GM19438 (cell line): ENCODE data around the gene ITGBL1.

Experiments used
- ATAC-seq: cut with Tn5 transposase; IDR thresholded peaks from one replicate; pipeline ENCODE4 v1.9.1; 2021; ENCODE audit warnings: low read depth; ENCODE audit not compliant: unreplicated experiment

The ITGBL1 gene

DNA sequence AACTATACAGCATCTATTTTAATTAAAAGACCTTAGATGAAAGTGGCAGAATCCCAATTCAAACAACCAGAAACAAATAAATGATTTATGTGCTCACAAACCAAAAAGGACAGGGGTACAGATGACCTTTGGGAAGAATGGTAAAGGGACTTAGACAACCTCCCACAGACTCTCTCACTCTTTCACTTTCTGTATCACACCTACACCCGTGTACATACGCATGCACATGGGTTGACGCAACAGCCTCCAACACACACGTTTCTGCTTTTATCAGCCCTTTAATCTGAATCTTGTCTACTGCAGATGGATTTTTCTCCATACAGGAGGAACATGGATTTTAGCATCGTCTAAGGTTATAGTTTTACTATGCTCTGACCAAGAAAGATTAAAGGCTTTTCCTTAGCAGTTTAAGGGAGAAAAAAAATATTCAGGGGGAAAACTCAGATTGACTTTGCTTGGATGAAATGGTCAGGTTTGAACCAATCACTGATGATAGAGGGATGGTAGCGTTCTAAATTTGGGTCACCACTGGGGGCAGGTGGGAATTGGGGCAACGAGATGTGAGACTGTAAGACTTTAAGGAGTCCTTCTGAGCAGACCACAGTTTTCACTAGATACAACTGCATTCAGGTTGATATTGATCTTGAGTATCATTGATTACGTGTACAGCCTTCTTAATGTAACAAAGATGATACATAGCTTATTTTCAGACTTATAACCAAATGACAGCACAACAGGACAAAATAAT, 166.1 kb downstream of the ITGBL1 start:
- ATAC-seq = no peak

GRCh38 chr13:101621099-101621498, 168.6 kb downstream of the ITGBL1 start:
- no peak for ATAC-seq

DNA sequence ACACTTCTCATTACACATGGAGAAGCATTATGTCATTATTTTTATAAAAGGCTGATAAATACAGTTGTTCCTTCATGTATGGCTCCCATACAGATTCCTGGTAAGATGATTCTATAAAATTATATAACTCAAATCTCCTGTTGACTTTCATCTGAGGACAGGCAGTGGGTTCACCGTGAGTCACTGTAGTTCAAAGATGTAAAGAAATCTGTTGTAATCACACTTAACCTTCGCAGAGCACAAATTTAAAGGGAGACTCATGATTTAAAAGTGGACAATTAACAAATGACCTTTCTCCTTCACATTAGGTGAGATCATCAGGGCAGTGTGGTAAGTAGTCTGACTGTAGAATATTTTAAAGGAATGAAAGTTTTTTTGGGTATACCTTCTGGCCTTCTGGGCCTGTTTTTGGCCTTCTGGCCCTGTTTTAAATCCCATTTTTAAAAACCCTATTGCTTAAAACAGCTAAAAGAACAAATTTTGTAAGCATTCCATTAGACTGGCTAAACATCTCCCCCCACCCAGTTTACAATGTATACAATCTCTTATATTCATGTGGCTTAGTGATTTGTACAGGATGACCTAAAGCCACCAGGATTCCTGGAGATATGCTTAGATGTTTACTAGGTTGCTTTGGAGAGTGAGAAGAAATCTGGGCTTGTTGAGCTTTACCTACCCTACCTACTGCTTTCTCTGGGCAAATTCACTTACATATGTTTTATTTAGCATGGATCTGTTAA, 171.2 kb downstream of the ITGBL1 start:
- ATAC-seq = no peak

DNA sequence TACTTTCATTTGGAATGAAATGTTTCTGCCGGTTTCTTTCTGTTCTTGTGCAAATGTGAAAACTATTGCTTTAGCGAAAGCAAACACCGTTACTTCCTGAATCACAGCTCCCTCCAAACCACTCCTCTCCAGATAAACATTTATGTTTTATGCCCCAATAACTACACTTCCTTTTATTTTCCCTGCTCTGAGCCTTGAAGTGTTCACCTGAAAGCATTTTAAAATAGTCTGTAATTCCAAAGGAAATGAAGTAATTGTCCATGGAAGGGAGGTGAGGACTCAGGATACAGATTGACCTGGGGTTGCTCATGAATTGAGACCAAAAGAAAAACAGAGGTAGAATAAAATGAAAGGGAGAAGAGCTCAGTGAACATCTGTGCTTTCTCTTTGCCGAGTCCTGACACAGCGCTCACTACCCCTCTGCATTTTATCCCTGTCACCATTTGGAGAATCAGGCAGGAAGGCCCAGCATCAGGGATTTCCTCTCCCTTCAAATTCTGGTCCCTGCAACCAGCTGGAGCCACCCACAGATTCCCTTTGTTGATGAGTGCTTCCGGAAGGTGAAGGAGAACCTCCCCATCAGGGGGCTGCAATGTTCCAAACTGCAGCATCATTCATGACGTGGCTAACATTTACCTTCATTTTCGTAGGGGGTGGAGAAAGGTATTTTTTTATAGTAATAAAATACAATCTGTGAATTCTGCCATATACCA, 171.9 kb downstream of the ITGBL1 start:
- ATAC-seq = no peak

- ATAC-seq = no peak
Measured at GRCh38 chr13:101624981-101625380, 172.5 kb downstream of the ITGBL1 start.

DNA sequence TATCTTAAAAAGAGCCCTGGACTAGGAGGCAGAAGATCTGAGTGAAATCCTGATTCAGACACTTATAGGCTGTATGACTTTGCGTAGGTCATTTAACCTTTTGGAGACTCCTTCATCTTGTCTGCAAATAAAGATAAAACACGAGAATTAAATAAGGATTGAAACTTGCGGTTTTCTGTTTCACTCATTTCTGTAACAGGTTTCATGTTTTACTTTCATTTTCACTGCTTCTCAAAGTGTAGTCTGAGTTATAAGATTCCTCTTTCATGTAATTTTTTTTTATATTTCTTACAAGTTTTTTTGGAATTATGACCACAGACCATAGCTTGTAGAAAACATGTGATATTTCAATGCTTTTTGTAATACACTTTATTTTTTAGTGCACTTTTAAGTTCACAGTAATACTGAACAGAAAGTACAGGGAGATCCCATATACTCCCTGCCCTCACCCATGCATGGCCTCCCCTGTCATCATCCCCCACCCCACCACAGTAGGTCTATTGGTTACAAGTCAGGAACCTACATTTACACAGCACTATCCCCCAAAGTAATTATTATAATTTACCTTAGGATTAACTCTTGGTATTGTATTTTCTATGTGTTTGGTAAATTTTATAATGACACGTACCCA, 174.6 kb downstream of the ITGBL1 start:
- peak; percentile 93 for ATAC-seq

GRCh38 chr13:101627556-101627943, 175.1 kb downstream of the ITGBL1 start:
- peak; percentile 39 for ATAC-seq

- ATAC-seq = no peak
Measured at GRCh38 chr13:101628900-101629299, 176.4 kb downstream of the ITGBL1 start.

DNA sequence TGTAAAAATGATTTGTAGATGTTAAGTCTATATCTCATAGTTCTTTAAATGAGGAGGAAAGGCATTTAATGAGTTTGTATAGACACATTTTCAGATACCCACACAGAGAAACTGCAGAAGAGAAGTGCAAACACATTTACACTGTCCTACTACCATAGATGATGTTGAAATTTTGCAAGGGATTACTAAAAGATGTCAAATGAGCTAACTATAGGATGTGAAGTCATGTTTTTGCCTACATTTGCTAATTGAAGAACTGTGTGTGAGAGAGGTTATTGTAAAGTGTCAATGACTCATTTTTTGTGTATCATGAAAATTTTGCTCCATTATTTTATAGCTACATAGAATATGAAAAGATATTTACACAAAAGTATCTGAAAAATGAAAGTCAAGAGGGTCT, 178.9 kb downstream of the ITGBL1 start:
- ATAC-seq = no peak

- ATAC-seq = no peak
Measured at GRCh38 chr13:101634142-101634541, 181.7 kb downstream of the ITGBL1 start.

DNA sequence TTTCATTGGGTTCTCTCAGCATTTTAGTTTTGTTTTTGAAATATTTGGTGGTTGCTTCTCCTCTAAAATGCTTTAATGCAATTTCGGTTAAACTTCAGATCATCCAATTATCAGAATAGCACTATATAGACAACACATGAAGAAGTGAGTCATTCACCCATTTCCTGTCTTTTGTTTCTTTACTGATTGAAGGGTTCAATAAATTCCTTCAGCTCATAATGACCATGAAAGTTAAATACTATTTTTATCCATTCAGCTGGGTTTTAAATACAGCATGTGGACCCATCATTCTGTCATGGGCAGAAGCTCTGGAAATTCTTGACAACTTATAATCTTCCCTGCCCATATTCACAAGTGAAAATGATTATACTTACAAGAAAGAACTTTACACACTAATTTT, 187.2 kb downstream of the ITGBL1 start:
- ATAC-seq = no peak

- ATAC-seq = no peak
Measured at GRCh38 chr13:101640788-101641400, 188.4 kb downstream of the ITGBL1 start.

DNA sequence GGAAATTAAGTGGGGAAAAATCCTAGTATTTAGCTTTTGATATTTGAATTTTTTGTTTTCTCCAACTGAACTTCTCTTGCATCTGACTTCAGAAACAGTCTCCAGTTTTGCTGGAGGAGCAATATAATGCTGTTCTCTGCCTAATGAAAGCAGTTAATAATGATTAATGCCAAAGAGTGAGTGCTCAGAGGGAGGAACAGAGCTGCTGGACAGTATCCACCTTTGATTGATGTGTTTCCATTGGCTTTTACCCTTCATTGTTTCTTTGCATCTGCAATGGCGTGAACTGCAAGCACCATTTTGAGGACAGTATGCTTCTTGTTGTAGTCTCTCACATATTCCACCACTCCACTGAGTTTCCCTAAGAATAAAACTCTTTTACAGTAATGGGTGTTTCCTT, 193.4 kb downstream of the ITGBL1 start:
- no peak for ATAC-seq

- no peak for ATAC-seq
Measured at GRCh38 chr13:101647760-101648159, 195.3 kb downstream of the ITGBL1 start.

- no peak for ATAC-seq
Measured at GRCh38 chr13:101648766-101649487, 196.5 kb downstream of the ITGBL1 start.

DNA sequence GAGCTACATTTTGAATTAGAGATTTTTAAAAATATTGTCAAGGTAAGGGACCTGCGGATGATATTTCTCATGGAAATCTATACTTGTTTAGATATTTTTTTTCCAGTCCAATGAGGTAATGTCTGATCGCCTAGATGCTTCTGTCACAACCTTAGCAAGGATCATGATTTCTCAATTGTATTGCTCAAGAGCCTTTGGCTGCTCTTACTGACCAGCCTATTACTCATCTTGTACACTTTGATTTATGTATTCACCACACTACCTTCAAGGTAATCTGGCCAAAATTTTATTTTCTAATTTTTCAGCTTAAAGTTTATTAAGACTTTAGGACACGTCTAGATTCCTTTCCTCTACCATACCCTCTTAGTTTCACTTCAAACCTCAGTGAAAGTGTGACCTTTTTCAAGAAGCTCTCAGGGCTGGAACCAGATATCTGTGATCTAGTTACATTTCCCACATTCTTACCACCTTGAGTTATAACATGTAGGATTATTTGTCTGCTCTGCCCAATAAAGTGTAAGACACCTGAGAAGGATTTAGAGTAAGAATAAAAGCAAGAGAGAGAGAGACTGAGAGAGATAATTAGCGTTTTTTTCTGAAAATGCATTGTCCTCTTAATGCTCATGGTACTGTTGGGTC, 197.1 kb downstream of the ITGBL1 start:
- ATAC-seq = no peak

DNA sequence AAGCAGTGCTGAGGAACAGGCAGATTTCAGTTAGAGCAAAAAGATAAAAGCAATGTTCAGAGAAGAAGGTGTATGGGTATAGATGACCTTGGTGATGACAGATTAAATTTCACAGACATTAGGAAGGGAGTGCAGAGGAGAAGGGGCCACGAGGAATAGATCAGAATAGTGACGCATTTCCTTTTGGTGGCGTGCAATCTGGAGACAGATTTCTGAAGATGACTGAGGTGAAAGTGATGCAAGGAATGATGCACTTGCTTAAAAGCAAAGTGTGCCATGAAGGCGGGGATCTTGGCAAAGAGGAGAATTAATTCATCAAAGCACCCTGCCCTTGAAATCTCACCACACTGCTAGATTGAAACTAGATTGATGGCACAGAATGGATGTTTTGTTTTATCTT, 202.4 kb downstream of the ITGBL1 start:
- no peak for ATAC-seq

DNA sequence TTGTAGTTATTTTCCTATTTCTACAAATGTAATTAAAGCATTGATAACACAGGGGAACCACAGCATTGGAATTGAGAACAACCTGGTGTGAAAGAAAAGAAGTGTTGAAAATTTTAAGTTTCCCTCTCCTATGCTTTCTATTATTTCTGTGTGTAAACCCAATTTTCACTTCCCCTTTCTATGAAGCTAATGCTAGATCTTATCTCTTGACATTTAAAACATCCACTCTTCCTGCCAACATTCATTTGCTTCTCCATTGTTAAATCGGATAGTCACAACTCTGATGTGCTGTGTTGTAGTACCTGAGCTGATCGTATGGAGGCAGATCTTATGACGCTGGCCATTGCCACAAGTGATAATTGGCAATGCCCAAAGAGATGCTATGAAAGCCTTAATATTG, 203.0 kb downstream of the ITGBL1 start:
- ATAC-seq = peak; percentile 82

DNA sequence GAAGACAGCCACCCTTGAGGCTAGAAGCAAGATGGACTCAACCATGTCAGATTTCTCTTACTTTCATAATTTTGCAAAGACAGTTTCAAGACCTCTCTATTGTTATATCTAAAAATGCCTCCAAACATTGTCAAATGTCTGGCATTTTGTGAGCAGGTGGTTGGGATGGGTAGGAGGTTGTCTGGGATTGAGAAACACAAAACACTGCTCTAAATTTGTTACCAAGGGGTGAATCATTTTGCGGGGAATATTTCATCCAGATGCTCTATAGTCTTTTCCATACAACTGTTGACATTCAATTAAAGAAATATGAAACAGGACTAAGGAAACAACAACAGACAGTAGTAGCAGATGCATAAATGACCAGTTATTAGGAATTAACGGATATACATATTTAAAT, 208.2 kb downstream of the ITGBL1 start:
- ATAC-seq = no peak

GRCh38 chr13:101661839-101662238, 209.4 kb downstream of the ITGBL1 start:
- ATAC-seq = no peak
